DMS153 (cell line): ENCODE data around the gene RCL1.

Experiments
- DNase-seq: peaks from one replicate; lab custom pipeline; 2025; lab: John Stamatoyannopoulos, UW

RCL1 gene

GRCh38 chr9:4844056-4844838, 51.5 kb downstream of the RCL1 start:
- no peak for DNase-seq

DNA sequence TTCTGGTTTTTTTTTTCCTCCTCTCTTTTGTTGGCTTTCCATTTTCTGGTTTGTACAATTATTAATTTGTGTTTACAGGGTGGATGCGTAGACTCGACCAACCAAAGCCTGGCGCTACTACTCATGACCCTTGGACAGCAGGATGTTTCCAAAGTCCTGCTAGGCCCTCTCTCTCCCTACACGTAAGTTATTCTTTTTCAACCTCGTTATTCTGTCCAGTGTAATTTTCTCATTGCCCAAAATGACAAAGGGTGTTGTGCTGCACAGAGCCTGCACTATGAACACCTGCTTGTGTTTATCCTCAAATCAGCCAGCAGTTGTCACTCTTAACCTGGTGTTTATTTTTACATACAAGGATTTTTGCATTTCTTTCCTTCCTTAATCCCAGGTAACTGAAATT, 56.6 kb downstream of the RCL1 start:
- peak; percentile 23 for DNase-seq

DNA sequence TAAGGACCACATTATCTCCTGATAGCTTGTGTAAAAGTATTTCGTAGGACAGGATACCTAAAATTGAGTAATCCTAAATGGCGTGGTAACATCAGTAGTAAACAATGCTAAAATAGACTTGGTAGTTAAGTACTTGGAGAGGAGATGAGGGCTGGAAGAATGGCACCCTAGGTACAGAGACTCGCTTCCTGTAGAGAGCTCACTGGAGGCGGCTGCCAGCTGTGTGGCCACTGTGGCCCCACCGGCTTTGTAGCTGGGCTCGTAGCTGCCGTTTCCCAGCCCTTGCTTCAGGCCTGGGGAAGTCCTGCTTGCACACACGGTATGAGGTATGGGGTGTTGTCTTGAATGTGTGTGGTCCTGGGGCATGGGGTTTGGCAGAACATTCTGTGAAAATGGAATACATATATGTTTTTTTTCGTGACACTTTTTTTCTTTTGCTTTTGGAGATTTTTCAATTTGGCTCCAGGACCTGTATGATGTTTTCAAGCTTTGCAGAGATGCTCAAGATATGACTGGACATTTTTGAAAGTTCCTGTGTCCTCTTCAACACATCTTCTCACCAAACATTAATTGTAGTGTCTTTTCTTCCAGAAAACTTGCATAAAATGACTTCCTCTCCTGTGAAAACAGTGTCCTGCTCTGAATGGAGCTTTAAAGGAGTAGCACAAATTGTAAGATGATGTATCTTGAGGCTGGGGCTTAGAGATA, 58.0 kb downstream of the RCL1 start:
- DNase-seq, result no peak

- DNase-seq, result no peak
These were observed 59.7 kb downstream of the RCL1 start for GRCh38 chr9:4852419-4852818.

- DNase-seq, result no peak
These were observed 61.5 kb downstream of the RCL1 start for GRCh38 chr9:4854265-4854590.

- DNase-seq, result no peak
These were observed 63.1 kb downstream of the RCL1 start for GRCh38 chr9:4855841-4856240.

DNA sequence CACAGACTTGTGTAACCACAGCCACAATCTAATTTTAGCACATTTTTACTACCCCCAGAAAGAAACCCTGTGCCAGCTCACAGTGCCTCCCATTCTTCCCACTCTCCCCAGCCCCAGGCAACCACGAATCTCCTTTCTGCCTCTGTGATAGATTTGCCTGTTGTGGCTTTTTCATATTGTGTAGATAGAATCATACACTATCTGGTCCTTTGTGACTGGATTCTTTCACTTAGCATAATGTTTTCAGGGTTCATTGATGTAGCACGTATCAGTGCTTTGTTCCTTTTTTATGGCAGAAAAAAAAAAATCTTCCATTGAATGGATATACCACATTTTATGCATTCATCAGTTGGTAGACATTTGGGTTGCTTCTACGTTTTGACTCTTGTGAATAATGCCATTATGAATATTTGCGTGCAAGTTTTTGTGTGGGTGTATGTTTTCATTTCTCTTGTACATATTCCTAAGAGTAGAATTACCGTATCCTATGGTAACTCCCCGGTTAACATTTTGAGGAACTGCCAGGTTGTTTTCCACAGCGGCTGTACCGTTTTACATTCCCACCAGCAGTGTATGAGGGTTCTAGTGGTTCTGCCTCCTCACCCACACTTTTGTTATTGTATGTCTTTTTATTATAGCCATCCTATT, 64.5 kb downstream of the RCL1 start:
- DNase-seq, result no peak

- peak; percentile 71 for DNase-seq
These were observed 66.3 kb downstream of the RCL1 start for GRCh38 chr9:4859035-4859434.

- no peak for DNase-seq
These were observed 67.6 kb downstream of the RCL1 start for GRCh38 chr9:4860383-4860782.

DNA sequence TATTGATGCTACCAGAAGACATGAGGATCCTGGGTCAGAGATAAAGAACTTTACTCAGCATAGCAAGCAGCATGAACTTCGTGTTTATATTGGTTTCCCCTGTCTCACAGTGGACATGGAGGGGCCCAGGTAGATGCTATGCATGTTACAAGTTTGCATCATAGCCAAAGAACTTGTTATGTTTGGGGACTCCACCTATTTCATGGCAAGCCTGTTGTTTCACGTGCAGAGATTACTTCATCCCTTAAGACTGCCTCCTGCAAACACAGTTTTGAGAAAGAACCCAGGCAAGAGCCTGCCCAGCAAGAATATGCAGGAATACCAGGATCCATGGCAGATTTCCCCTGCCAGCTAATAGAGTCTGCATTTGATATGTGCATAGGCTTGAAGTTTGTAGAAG, 68.4 kb downstream of the RCL1 start:
- DNase-seq, result no peak

- DNase-seq, result no peak
These were observed 69.2 kb downstream of the RCL1 start for GRCh38 chr9:4861736-4862451.

DNA sequence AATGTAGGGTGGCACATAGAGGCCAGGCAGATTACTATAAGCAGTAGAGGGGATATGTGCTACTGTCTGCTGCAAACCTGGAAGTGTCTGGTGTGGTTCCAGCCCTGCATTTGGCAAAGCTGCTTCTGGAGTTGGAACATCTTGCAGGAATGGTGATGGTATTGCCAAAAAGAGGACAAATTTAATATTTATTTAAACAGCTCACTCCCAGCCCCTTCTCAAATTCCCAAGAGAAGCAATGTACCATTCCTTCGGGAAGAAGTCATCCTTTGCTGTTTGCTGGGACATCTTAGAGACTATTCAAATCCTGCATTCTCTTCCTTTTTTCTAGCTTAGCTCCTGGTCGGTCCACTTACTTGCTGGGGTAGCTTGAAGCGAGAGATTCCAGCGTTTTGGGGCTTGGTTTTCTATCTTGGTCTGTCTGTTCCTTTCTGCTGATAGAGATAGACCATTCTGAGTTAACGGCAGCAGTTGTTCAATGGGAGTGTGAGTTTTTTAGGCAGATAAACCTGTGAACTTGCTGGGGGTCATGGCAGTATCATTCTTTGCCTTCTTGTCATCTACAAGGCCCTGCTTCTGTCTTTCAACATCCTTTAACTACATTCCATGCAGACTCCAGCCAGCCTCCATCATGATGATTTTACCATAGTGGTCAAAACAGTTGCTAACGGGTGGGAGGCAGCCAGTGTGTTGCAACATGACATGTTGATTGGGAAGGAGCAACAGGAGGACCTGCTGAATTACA, 69.9 kb downstream of the RCL1 start:
- no peak for DNase-seq

DNA sequence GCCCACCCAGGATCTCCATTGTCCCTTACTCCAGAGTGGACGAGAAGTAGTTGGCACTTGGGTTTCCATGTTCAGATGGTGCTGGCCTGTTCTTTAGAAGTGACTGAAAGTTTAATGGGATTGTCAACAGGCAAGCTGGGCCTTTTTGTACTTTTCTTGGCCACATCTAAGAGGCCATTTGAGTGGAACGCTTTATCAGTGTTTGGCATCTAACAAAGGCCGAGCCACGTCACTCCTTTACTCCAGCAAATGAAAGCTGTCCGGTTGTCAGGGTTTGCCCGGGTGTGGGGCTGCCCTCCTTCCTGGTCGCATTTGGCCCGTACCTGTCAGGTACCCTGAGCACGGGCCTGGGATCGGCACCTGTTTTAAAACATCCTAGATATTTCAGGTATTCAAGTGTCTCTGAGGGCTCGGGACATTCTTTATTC, 71.5 kb downstream of the RCL1 start:
- no peak for DNase-seq

GRCh38 chr9:4864698-4865097, 72.0 kb downstream of the RCL1 start:
- DNase-seq, result no peak

DNA sequence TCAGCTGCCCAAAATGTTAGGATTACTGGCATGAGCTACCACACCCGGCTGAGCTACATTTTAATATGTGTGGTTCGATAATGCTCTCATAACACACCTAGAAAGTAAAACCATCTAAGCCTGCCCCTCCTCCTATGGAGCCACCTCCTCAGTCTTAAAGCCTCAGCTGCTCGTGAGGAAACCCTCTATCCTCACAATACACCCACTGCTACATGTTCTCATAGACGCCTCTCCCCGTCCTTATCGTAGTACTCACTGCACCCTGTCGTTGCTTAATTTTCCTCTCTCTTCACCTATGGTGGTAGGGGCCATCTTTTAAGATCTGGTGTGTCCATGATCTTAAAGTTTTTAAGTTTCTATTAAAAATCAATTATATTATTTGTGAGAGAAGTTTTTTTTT, 72.9 kb downstream of the RCL1 start:
- DNase-seq, result no peak

- no peak for DNase-seq
These were observed 73.7 kb downstream of the RCL1 start for GRCh38 chr9:4866239-4866969.

GRCh38 chr9:4873066-4873465, 80.3 kb downstream of the RCL1 start:
- DNase-seq, result no peak

DNA sequence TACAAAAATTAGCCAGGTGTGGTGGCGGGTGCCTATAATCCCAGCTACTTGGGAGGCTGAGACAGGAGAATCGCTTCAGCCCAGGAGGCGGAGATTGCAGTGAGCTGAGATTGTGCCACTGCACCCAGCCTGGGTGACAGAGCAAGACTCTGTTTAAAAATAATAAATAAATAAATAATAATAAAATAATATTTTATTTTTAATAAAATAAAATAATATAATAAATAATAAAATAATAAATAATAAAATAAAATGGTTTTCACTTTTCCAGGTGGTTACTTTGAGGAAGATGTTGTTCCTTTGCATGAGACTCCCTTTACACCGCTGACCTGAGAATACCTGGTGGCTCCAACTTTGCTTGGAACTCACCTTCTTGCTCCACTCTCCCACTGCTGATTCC, 82.8 kb downstream of the RCL1 start:
- no peak for DNase-seq

- DNase-seq, result no peak
These were observed 86.4 kb downstream of the RCL1 start for GRCh38 chr9:4879115-4879558.

- no peak for DNase-seq
These were observed 90.7 kb downstream of the RCL1 start for GRCh38 chr9:4883326-4883873.

DNA sequence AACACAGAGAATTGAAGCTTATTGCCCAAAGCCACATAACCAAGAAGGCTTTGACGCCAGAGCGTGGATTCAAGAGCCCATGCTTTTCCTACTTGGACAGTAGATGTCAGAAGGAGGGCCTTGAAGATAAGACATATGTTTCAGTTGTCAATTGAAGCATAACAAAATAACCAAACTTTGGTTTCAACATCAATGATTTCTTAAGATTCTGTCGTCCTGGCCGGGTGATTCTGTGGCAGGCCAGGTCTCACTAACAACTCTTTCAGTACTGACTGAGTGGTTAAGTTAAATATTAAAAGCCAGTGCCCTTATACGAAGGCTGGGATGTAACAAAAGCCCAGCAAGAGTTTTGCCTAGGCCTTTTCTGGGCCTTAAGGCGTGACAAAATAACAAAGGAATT, 94.0 kb downstream of the RCL1 start:
- no peak for DNase-seq
